Thyroid gland (tissue), 4 donors: ENCODE results near the gene URB1. TPM values are rescaled to one million over a fixed set of nuclear protein-coding genes. Genes with fewer than 3 reads are reported as not detected.
A peak's percentile ranks its signal among the peaks of the same experiment; 100 is the strongest.

Source experiments
- DNase-seq, 2 donors: peaks; one replicate each; pipeline ENCODE4 v3.0.0-alpha.2; 2019
- H3K27ac ChIP-seq, 3 donors: fragments of 200-600 bp; sonication (generic); 1 replicate in 2 of 3; 2 replicates in 1 of 3; pipeline ENCODE4 v1.5.1; 2016 to 2019; ENCODE audit warnings: mild to moderate bottlenecking in 1 of 3, moderate library complexity in 1 of 3
- H3K27me3 ChIP-seq: fragments of 200-600 bp; sonication (generic); one replicate; pipeline ENCODE4 v1.5.1; 2019
- H3K36me3 ChIP-seq, 2 donors: fragments of 200-600 bp; sonication (generic); one replicate each; pipeline ENCODE4 v1.5.1; 2016 to 2019
- H3K4me1 ChIP-seq, 2 donors: fragments of 200-600 bp; sonication (generic); one replicate each; pipeline ENCODE4 v1.5.1; 2017 to 2019
- H3K4me3 ChIP-seq, 3 donors: fragments of 200-600 bp; sonication (generic); replicated peaks in 1 of 3; 1 replicate in 2 of 3; 2 replicates in 1 of 3; pipeline ENCODE4 v1.5.1; 2016; ENCODE audit warnings: mild to moderate bottlenecking in 1 of 3
- H3K9me3 ChIP-seq: fragments of 200-600 bp; sonication (generic); one replicate; pipeline ENCODE4 v1.5.1; 2017
- CTCF ChIP-seq, 6 experiments: fragments of 200-600 bp in 3 of 6; fragments of 450-650 bp in 3 of 6; sonication (generic) in 3 of 6; IDR thresholded peaks; one replicate each; pipeline ENCODE4 v1.5.1; 2016 to 2019; ENCODE audit warnings: antibody characterized with exemption in 6 of 6, mild to moderate bottlenecking in 2 of 6, inconsistent platforms in 1 of 6, moderate library complexity in 1 of 6
- POLR2A ChIP-seq, 2 donors: fragments of 450-650 bp; IDR thresholded peaks; one replicate each; pipeline ENCODE4 v1.6.1; 2017; ENCODE audit warnings: antibody characterized with exemption in 2 of 2, mild to moderate bottlenecking in 2 of 2, moderate library complexity in 1 of 2
- WGBS, 2 donors: methylation state at CpG; one replicate each; pipeline ENCODE4 v1.1.5; 2017; 5-methylcytosine and 5-hydroxymethylcytosine counted together
- intact Hi-C: fragments of 100-400 bp; cut with DNase I; formaldehyde crosslinking; loops from one replicate; pipeline ENCODE4 v1.15.1; 2023
- total RNA-seq, 4 donors: library from RNA; depleted of rRNA; stranded (reverse); fragments of >200 nt; gene quantifications; one replicate each; pipeline ENCODE4 v1.2.3, GENCODE V29; 2016

Gene URB1
- total RNA-seq, 4 donors from 2014 or later = 13.6 to 23.9 (median 15.8) TPM

GRCh38 chr21:32411350-32412161 lies 18.7 kb upstream of the URB1 start:
- peak; percentile 92 to 93 for DNase-seq
- TF ChIP-seq CTCF (IDR thresholded peaks at IDR 0.05) (peak in 1 of 6 experiments; percentile 13), POLR2A (IDR thresholded peaks at IDR 0.05) (peak; percentile 59 to 84)
- Histone ChIP-seq H3K36me3 (no peaks in the 10 kb centered on the region), H3K4me1 (peaks cover 23 to 42% of the 10 kb centered on the region in 2 donors), H3K9me3 (no peaks in the 10 kb centered on the region), H3K27me3 (no peaks in the 10 kb centered on the region), H3K27ac (peak overlapping the region; percentile 98 to 99 (median 98)), H3K4me3 (peak overlapping the region; percentile 26 to 78 (median 34))
- 5 to 9% methylated on average over 37 to 43 of the region's 63 CpGs for WGBS, 2 donors
- intact Hi-C loops = no loop called here

- Histone ChIP-seq H3K36me3 (no peaks in the 10 kb centered on the region), H3K27ac (peak overlapping the region; percentile 98 to 99 (median 98)), H3K9me3 (no peaks in the 10 kb centered on the region), H3K27me3 (no peaks in the 10 kb centered on the region), H3K4me3 (peak overlapping the region in 1 of 3 donors; percentile 78), H3K4me1 (peaks cover 23 to 35% of the 10 kb centered on the region in 2 donors)
- no peak for DNase-seq
- intact Hi-C loops = no loop called here
- TF ChIP-seq CTCF (IDR thresholded peaks at IDR 0.05) (no peak), POLR2A (IDR thresholded peaks at IDR 0.05) (no peak)
- 69 to 72% methylated on average over 5 of the region's 5 CpGs for WGBS, 2 donors
These were observed 18.1 kb upstream of the URB1 start for GRCh38 chr21:32410916-32411315.

GRCh38 chr21:32410291-32410690 lies 17.5 kb upstream of the URB1 start:
- TF ChIP-seq POLR2A (IDR thresholded peaks at IDR 0.05) (no peak), CTCF (IDR thresholded peaks at IDR 0.05) (no peak)
- H3K27ac ChIP-seq = peak overlapping the region in 2 of 3 donors; percentile 98 to 99
- no peaks in the 10 kb centered on the region for H3K27me3 ChIP-seq
- no peak for DNase-seq
- no peaks in the 10 kb centered on the region for H3K36me3 ChIP-seq
- H3K9me3 ChIP-seq = no peaks in the 10 kb centered on the region
- intact Hi-C loops = no loop called here
- 79 to 87% methylated on average over 4 of the region's 4 CpGs for WGBS, 2 donors
- no peak overlapping the region for H3K4me3 ChIP-seq
- peaks cover 17 to 29% of the 10 kb centered on the region in 2 donors for H3K4me1 ChIP-seq

- intact Hi-C loops = no loop called here
- Histone ChIP-seq H3K4me3 (no peak overlapping the region), H3K27ac (no peak overlapping the region), H3K9me3 (no peaks in the 10 kb centered on the region), H3K4me1 (peaks cover 0 to 9% of the 10 kb centered on the region in 2 donors), H3K36me3 (no peaks in the 10 kb centered on the region), H3K27me3 (no peaks in the 10 kb centered on the region)
- 60 to 62% methylated on average over 6 of the region's 6 CpGs for WGBS, 2 donors
- DNase-seq = no peak
- TF ChIP-seq CTCF (IDR thresholded peaks at IDR 0.05) (no peak), POLR2A (IDR thresholded peaks at IDR 0.05) (no peak)
These were observed 13.6 kb upstream of the URB1 start for GRCh38 chr21:32406405-32406804.

GRCh38 chr21:32403201-32403777 lies 10.5 kb upstream of the URB1 start:
- Histone ChIP-seq H3K27me3 (no peaks in the 10 kb centered on the region), H3K36me3 (no peaks in the 10 kb centered on the region), H3K4me1 (no peaks in the 10 kb centered on the region), H3K4me3 (no peak overlapping the region), H3K27ac (no peak overlapping the region), H3K9me3 (no peaks in the 10 kb centered on the region)
- TF ChIP-seq CTCF (IDR thresholded peaks at IDR 0.05) (peak; percentile 31 to 81 (median 72)), POLR2A (IDR thresholded peaks at IDR 0.05) (no peak)
- peak; percentile 69 to 71 for DNase-seq
- intact Hi-C loops = loop anchor here (5.0 kb wide), 2 partner anchors 169 to 199 kb away; no protein-coding TSS in a partner anchor
- 7 to 11% methylated on average over 5 of the region's 5 CpGs for WGBS, 2 donors
